Activated gamma-delta T cell (primary cell): ENCODE results near the gene CKB.

Experiments
- DNase-seq: peaks from one replicate; lab custom pipeline; 2025; lab: John Stamatoyannopoulos, UW

The CKB gene

GRCh38 chr14:103549361-103550311 is 27.0 kb upstream of the CKB start:
- no peak for DNase-seq

GRCh38 chr14:103548463-103549351 is 26.1 kb upstream of the CKB start:
- DNase-seq: no peak

- no peak for DNase-seq
These were observed 25.4 kb upstream of the CKB start for GRCh38 chr14:103547941-103548462.

- no peak for DNase-seq
These were observed 24.9 kb upstream of the CKB start for GRCh38 chr14:103547455-103547940.

- DNase-seq: peak; percentile 43
These were observed 24.2 kb upstream of the CKB start for GRCh38 chr14:103546652-103547454.

- DNase-seq: no peak
These were observed 23.5 kb upstream of the CKB start for GRCh38 chr14:103545915-103546651.

- no peak for DNase-seq
These were observed 22.7 kb upstream of the CKB start for GRCh38 chr14:103545219-103545914.

GRCh38 chr14:103544388-103545218 is 22.0 kb upstream of the CKB start:
- DNase-seq: no peak

GRCh38 chr14:103543721-103544387 is 21.2 kb upstream of the CKB start:
- DNase-seq: no peak

- DNase-seq: no peak
These were observed 20.5 kb upstream of the CKB start for GRCh38 chr14:103543140-103543539.

- no peak for DNase-seq
These were observed 20.0 kb upstream of the CKB start for GRCh38 chr14:103542605-103543088.

- DNase-seq: no peak
These were observed 19.3 kb upstream of the CKB start for GRCh38 chr14:103541709-103542604.

GRCh38 chr14:103540821-103541708 is 18.4 kb upstream of the CKB start:
- no peak for DNase-seq

- no peak for DNase-seq
These were observed 16.6 kb upstream of the CKB start for GRCh38 chr14:103539056-103539825.

GRCh38 chr14:103538291-103539055 is 15.8 kb upstream of the CKB start:
- no peak for DNase-seq
